Panc1 (cell line): ENCODE data around the gene NCAM1. TPM values are rescaled to one million over a fixed set of nuclear protein-coding genes. Genes with fewer than 3 reads are reported as not detected.

Experiments
- ATAC-seq: fragments of 200-7000 bp; cut with Tn5 transposase; 2 replicates; pipeline ENCODE4 v1.9.1; 2020; ENCODE audit warnings: mild to moderate bottlenecking, moderate library complexity
- BruUV-seq: library from RNA; stranded (reverse); fragments of 400-500 nt; replicated peaks from 2 replicates; lab custom pipeline; 2021; lab: Mats Ljungman, UMichigan
- CTCF ChIA-PET: fragments of 300-600 bp; sonication (Branson Sonifier 250); formaldehyde crosslinking; loops from one replicate; lab custom pipeline; 2022; ENCODE audit warnings: antibody characterized with exemption; lab: Charles Lee
- POLR2A ChIA-PET: fragments of 300-600 bp; sonication (Branson Sonifier 250); formaldehyde crosslinking; loops from one replicate; lab custom pipeline; 2022; ENCODE audit warnings: antibody characterized with exemption; lab: Charles Lee
- DNase-seq: peaks from one replicate; pipeline ENCODE4 v3.0.0-alpha.2; 2010; ENCODE audit warnings: low read depth, low spot score
- H3K27ac ChIP-seq: 2 replicates; pipeline ENCODE4 v1.5.1; 2011; ENCODE audit warnings: mild to moderate bottlenecking, low read length, inconsistent platforms
- H3K27me3 ChIP-seq: fragments of 200-500 bp; sonication (Bioruptor generic); 2 replicates; pipeline ENCODE4 v1.6.0; 2014; ENCODE audit warnings: low read length, inconsistent platforms; ENCODE audit not compliant: control insufficient read depth, insufficient read depth
- H3K36me3 ChIP-seq: fragments of 200-500 bp; sonication (Bioruptor generic); 2 replicates; pipeline ENCODE4 v1.5.1; 2014; ENCODE audit warnings: inconsistent platforms, mild to moderate bottlenecking, low read length, moderate library complexity; ENCODE audit not compliant: control insufficient read depth, insufficient read depth
- H3K4me1 ChIP-seq: 2 replicates; pipeline ENCODE4 v1.5.1; 2011; ENCODE audit warnings: inconsistent platforms, mild to moderate bottlenecking, low read length, moderate library complexity; ENCODE audit not compliant: control insufficient read depth, insufficient read depth
- H3K4me3 ChIP-seq, 2 experiments: 2 replicates each; pipeline ENCODE4 v1.5.1; 2011 to 2012; ENCODE audit warnings: low read depth in 2 of 2, low read length in 2 of 2, mild to moderate bottlenecking in 2 of 2, inconsistent platforms in 1 of 2, moderate library complexity in 1 of 2
- H3K9me3 ChIP-seq: fragments of 200-500 bp; sonication (Bioruptor generic); 2 replicates; pipeline ENCODE4 v1.5.1; 2014; ENCODE audit warnings: low read depth, mild to moderate bottlenecking, inconsistent platforms, low read length, moderate library complexity; ENCODE audit not compliant: control insufficient read depth, insufficient read depth
- POLR2AphosphoS5 ChIP-seq: IDR thresholded peaks from 2 replicates; pipeline ENCODE4 v1.6.1; 2012; ENCODE audit warnings: mild to moderate bottlenecking, low read depth, low read length, moderate library complexity
- SIN3A ChIP-seq: IDR thresholded peaks from 2 replicates; pipeline ENCODE4 v1.6.1; 2012; ENCODE audit warnings: low read depth, mild to moderate bottlenecking, low read length, moderate library complexity, borderline replicate concordance; ENCODE audit not compliant: insufficient read depth
- TCF7L2 ChIP-seq: IDR thresholded peaks from 2 replicates; pipeline ENCODE4 v1.6.1; 2011; ENCODE audit warnings: mild to moderate bottlenecking, low read depth, low read length, inconsistent platforms
- in situ Hi-C: cut with HindIII; loops from 2 replicates; pipeline ENCODE4 v1.10.0; 2016; ENCODE audit warnings: low sequenced_read_pairs, low pct_unique_long_range_greater_than_20kb
- intact Hi-C: fragments of 100-400 bp; cut with micrococcal nuclease; formaldehyde crosslinking; loops from one replicate; pipeline ENCODE4 v1.10.0; 2022; ENCODE audit not compliant: unreplicated experiment
- total RNA-seq: library from RNA; stranded (reverse); gene quantifications from one replicate; pipeline ENCODE4 v1.2.1, GENCODE V29; 2021; ENCODE audit not compliant: unreplicated experiment
- TF ChIP-seq, protein P1 (sequence below), 2 experiments: IDR thresholded peaks; 2 replicates each; pipeline ENCODE4 v1.6.1; 2011 to 2012; ENCODE audit warnings: low read depth in 2 of 2, control low read depth in 1 of 2, low read length in 1 of 2, mild to moderate bottlenecking in 1 of 2, moderate library complexity in 1 of 2; ENCODE audit not compliant: insufficient read depth in 1 of 2
- TF ChIP-seq, protein P2 (sequence below): fragments of 450-650 bp; IDR thresholded peaks from 2 replicates; pipeline ENCODE4 v1.5.1; 2017; ENCODE audit warnings: mild to moderate bottlenecking

Gene NCAM1
- total RNA-seq, 1 experiment from 2014 or later, result 0.18 TPM

GRCh38 chr11:112993808-112994207 lies 32.6 kb downstream of the NCAM1 start:
- no TSS peak for BruUV-seq
- H3K9me3 ChIP-seq, result no peaks in the 10 kb centered on the region
- no peak overlapping the region for H3K27ac ChIP-seq
- ChIA-PET POLR2A (no interaction called here), CTCF (no interaction called here)
- TF ChIP-seq TCF7L2 (no peak), SIN3A (no peak), POLR2AphosphoS5 (no peak)
- TF ChIP-seq, protein P1, sequence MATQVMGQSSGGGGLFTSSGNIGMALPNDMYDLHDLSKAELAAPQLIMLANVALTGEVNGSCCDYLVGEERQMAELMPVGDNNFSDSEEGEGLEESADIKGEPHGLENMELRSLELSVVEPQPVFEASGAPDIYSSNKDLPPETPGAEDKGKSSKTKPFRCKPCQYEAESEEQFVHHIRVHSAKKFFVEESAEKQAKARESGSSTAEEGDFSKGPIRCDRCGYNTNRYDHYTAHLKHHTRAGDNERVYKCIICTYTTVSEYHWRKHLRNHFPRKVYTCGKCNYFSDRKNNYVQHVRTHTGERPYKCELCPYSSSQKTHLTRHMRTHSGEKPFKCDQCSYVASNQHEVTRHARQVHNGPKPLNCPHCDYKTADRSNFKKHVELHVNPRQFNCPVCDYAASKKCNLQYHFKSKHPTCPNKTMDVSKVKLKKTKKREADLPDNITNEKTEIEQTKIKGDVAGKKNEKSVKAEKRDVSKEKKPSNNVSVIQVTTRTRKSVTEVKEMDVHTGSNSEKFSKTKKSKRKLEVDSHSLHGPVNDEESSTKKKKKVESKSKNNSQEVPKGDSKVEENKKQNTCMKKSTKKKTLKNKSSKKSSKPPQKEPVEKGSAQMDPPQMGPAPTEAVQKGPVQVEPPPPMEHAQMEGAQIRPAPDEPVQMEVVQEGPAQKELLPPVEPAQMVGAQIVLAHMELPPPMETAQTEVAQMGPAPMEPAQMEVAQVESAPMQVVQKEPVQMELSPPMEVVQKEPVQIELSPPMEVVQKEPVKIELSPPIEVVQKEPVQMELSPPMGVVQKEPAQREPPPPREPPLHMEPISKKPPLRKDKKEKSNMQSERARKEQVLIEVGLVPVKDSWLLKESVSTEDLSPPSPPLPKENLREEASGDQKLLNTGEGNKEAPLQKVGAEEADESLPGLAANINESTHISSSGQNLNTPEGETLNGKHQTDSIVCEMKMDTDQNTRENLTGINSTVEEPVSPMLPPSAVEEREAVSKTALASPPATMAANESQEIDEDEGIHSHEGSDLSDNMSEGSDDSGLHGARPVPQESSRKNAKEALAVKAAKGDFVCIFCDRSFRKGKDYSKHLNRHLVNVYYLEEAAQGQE (IDR thresholded peaks at IDR 0.05; ENCODE audit: insufficient read depth in 1 of 2, low read depth in 2 of 2, low read length in 1 of 2), result no peak
- TF ChIP-seq, protein P2, sequence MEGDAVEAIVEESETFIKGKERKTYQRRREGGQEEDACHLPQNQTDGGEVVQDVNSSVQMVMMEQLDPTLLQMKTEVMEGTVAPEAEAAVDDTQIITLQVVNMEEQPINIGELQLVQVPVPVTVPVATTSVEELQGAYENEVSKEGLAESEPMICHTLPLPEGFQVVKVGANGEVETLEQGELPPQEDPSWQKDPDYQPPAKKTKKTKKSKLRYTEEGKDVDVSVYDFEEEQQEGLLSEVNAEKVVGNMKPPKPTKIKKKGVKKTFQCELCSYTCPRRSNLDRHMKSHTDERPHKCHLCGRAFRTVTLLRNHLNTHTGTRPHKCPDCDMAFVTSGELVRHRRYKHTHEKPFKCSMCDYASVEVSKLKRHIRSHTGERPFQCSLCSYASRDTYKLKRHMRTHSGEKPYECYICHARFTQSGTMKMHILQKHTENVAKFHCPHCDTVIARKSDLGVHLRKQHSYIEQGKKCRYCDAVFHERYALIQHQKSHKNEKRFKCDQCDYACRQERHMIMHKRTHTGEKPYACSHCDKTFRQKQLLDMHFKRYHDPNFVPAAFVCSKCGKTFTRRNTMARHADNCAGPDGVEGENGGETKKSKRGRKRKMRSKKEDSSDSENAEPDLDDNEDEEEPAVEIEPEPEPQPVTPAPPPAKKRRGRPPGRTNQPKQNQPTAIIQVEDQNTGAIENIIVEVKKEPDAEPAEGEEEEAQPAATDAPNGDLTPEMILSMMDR, result no peak
- in situ Hi-C loops (no loop called here), intact Hi-C loops (no loop called here)
- peaks cover 14% of the 10 kb centered on the region for H3K27me3 ChIP-seq
- H3K4me1 ChIP-seq, result no peaks in the 10 kb centered on the region
- ATAC-seq (no peak), DNase-seq (no peak)
- H3K36me3 ChIP-seq, result no peaks in the 10 kb centered on the region
- H3K4me3 ChIP-seq, result no peak overlapping the region

GRCh38 chr11:112995423-112996090 lies 34.3 kb downstream of the NCAM1 start:
- ChIA-PET POLR2A (no interaction called here), CTCF (no interaction called here)
- no peak for TF ChIP-seq TCF7L2
- TF ChIP-seq, protein P1 (IDR thresholded peaks at IDR 0.05; ENCODE audit: insufficient read depth in 1 of 2, low read depth in 2 of 2, low read length in 1 of 2), result no peak
- TF ChIP-seq POLR2AphosphoS5, result no peak
- TF ChIP-seq, protein P2, result no peak
- TF ChIP-seq SIN3A, result no peak
- intact Hi-C loops (no loop called here), in situ Hi-C loops (no loop called here)
- Histone ChIP-seq H3K9me3 (no peaks in the 10 kb centered on the region), H3K36me3 (no peaks in the 10 kb centered on the region), H3K27me3 (peaks cover 14% of the 10 kb centered on the region), H3K27ac (no peak overlapping the region), H3K4me3 (no peak overlapping the region), H3K4me1 (no peaks in the 10 kb centered on the region)
- BruUV-seq, result no TSS peak
- DNase-seq (no peak), ATAC-seq (no peak)
